Brain pericyte (primary cell): ENCODE measurements around the gene SRGAP1.

Experiments
- DNase-seq: peaks from one replicate; pipeline ENCODE4 v3.0.0-alpha.2; 2012; ENCODE audit warnings: low read depth, low spot score

SRGAP1 gene

DNA sequence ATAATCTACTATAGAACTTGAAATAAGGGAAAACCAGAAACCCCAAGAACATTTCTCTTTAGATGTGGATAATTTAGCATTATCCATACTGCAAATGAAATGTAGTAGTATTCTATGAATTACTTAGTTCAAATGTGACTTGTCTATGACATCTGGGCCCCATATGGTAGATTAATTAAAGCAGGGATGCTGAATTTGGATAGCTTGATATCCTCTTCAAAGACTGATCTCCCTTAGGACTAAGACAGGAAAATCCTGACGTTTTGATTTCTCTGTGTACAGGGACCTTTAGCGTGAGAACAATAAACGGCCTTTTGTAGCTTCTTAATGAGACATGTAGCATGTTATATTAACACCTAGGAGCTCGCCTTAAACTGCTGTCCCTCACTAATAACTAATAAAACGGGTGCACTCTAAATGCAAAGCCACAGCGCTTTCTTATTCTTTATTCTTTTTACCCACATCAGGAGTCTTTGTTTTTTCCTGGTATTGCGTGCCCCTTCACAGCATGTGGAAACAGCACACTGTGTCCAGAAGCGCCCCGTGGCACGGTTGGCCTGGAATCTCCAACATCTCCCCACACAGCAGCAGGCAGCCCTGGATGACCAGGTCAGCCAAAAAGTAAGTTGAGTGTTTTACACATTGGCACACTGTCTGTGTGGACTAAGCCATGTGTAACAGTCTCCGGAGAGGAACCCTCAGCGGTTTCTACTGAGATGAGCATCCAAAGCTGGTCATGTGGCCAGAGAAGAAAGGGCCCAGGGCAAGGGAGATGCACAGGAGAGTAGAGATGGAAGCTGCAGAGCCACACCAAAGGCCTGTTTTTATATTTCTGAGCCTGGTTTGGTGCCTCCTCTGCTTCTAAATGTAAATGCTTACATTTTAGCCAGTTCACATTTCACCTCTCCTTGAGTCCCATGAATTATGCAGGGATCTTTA is 93.1 kb downstream of the SRGAP1 start:
- peak; percentile 39 for DNase-seq

GRCh38 chr12:63940310-63941005 is 96.0 kb downstream of the SRGAP1 start:
- DNase-seq = no peak

- DNase-seq = no peak
These were observed 96.8 kb downstream of the SRGAP1 start for GRCh38 chr12:63941166-63941800.

DNA sequence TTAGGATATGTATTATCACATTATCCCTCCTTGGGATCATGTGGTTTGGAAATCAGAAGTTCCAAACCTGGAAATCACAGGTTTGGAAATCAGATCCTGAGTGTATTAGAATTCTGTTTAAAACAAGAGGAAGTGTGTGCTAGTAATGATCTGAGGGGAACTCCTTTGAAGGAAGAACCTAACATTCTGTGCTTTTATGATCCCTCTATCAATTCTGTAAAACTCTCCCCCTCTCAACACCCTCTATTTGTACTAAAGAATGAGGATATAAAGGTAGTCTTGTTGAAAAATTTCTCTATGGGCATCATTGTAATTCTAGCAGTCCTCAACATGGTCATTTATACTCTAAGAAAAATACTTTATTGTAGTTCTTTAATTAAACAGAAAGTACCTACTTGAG is 97.4 kb downstream of the SRGAP1 start:
- DNase-seq = no peak

GRCh38 chr12:63942464-63943241 is 98.2 kb downstream of the SRGAP1 start:
- no peak for DNase-seq

DNA sequence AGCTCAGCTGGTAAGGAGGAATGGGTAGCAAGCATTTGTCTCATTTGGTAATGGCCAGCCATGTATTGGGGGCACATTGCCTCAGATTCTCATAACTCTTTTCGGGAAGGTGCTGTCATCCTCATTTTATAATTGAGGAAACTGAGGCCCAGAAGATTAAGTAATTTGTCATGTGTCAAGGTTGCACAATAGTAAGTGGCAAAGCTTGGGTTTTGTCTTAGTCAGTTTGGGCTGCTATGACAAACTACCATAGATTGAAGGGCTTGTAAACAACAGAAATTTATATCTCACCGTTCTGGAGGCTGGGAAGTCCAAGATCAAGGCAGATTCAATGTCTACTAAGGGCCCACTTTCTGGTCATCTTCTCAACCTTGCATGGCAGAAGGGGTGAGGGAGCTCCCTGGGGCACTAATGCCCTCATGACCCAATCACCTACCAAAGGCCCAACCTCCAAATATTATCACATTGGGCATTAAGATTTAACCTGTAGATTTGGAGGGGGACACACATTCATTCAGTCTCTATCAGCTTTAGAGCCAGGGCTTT is 99.6 kb downstream of the SRGAP1 start:
- DNase-seq = no peak

DNA sequence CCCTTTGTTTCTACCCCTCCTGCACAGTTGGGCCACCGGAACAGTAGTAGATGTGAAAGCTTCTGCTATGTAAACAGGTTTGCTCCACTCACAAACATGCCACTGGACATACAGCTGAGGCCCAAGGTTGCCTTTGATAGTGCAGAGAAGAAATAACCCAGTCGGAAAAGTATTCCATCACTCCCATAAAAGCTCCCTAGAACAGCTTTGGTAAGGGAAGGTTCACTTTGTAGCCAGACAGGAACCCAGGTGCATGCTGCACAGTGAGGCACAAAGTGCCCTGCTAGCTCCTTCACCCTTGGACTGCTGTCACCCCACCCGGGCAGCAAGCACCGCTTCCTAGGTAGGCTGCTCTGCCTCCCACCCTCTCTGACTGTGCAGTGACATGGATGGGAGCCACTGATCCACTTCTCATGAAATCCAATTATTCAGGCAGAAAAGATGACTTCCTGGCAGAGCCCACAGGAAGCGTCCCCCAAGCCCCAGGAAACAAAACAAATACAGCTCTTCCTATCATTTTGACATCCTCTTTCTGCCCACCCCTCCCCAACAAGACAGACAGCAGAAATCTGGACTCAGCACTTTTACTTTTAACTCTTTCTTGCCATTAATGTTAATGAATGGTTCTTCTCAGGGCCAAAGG is 100.2 kb downstream of the SRGAP1 start:
- DNase-seq = no peak

GRCh38 chr12:63945777-63946176 is 101.3 kb downstream of the SRGAP1 start:
- DNase-seq = no peak

GRCh38 chr12:63948211-63948610 is 103.7 kb downstream of the SRGAP1 start:
- no peak for DNase-seq

GRCh38 chr12:63949902-63950301 is 105.4 kb downstream of the SRGAP1 start:
- DNase-seq = no peak

DNA sequence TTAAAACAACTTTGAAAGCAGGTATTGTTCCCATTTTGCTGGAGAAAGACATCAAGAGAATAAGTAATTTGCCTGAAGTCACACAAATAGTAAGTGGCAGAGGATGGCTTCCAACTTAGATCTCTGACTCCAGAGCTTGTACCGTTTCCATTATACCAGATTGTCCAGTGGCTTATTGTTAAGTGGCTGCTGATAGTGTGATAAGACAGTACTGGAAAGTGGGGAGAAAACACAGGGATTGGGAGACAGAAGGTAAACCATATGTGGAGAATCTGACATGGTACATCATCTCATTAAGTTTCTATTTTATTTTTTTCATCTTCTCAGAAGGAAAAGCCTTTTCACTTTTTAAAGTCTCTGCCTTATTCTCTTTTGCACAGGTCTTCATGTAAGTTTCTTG is 108.5 kb downstream of the SRGAP1 start:
- DNase-seq = no peak

- no peak for DNase-seq
These were observed 111.5 kb downstream of the SRGAP1 start for GRCh38 chr12:63955831-63956666.

DNA sequence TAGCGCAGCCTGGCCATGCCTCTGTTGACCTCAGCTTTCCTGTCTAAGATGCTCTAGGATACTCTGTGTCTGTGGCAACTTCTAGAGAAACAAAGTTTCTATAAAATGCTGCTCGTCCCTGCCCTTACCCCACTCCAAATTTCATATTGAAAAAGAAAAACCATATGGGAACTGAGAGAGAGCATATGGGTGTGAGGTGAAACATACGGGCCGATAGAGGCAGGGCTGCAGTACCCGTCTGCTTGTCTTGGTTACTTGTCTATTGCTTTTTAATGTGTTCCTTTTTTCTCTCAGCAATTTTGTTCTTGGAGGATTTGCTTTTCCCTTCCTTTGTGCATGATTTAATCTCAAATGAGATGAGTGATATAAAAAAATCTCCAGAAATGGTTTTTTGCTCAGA is 113.0 kb downstream of the SRGAP1 start:
- DNase-seq = no peak

GRCh38 chr12:63958876-63959580 is 114.5 kb downstream of the SRGAP1 start:
- DNase-seq = no peak

- no peak for DNase-seq
These were observed 116.5 kb downstream of the SRGAP1 start for GRCh38 chr12:63961048-63961447.

- DNase-seq = no peak
These were observed 117.0 kb downstream of the SRGAP1 start for GRCh38 chr12:63961543-63961942.

DNA sequence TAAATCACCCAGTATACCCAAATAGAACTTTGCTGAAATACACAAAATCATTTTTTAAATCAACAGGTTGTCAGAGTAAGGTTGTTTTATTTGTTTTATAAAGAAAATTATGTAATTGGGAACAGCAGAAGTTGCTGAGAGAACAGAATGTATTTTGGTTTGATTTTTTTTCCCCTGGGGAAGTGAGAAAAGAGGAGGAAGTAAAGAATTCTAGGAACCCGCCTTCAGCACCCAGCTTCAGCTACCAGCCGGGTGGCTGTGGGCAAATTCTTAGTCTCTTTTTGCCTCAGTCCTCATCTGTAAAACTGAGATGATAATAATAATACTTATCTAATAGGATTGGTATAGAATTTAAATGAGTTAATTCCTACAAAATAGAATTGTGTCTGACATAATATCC is 119.4 kb downstream of the SRGAP1 start:
- DNase-seq = no peak

GRCh38 chr12:63964301-63964700 is 119.8 kb downstream of the SRGAP1 start:
- no peak for DNase-seq

- DNase-seq = no peak
These were observed 121.6 kb downstream of the SRGAP1 start for GRCh38 chr12:63965936-63966605.
